ENCODE data around the gene MGME1. TPM values are rescaled to one million over a fixed set of nuclear protein-coding genes. Genes with fewer than 3 reads are reported as not detected.
"Not testable (repeated sequence)": the region's sequence is repeated elsewhere in the genome, so short reads cannot be mapped to it uniquely, and the experiment has no call there.

MGME1 gene
- total and polyA plus RNA-seq, 8 donors = 13.3 to 41.4 (median 35.4) TPM

DNA sequence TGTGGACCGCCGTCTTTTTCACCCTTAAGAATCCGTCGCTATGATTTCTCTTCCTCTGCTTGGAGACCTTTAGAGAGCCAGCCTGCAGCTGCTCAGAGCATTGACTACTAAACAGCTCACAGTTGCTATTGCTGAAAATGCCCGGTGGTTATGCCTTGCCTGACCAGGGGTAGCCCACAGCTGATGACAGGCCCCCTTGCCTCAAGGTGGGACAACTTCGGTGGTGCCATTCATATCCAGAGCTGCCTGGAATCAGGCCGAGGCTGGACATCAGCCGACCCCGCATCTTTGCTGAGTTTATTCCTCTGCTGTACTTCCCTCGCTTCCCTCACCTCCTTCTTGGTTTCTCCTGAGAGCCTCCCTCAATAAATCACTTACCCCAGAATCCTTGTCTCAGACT lies 49.3 kb downstream of the MGME1 start:
- intact Hi-C loops (cut with DNase I) = no loop called here
- no peaks in the 10 kb centered on the region for H3K27me3 ChIP-seq
- H3K9me3 ChIP-seq = no peaks in the 10 kb centered on the region
- ATAC-seq (no peak), DNase-seq (no peak)
- no peak overlapping the region for H3K27ac ChIP-seq
- H3K4me3 ChIP-seq = no peak overlapping the region
- no peaks in the 10 kb centered on the region for H3K36me3 ChIP-seq
- no peaks in the 10 kb centered on the region for H3K4me1 ChIP-seq
- TF ChIP-seq, protein P1, sequence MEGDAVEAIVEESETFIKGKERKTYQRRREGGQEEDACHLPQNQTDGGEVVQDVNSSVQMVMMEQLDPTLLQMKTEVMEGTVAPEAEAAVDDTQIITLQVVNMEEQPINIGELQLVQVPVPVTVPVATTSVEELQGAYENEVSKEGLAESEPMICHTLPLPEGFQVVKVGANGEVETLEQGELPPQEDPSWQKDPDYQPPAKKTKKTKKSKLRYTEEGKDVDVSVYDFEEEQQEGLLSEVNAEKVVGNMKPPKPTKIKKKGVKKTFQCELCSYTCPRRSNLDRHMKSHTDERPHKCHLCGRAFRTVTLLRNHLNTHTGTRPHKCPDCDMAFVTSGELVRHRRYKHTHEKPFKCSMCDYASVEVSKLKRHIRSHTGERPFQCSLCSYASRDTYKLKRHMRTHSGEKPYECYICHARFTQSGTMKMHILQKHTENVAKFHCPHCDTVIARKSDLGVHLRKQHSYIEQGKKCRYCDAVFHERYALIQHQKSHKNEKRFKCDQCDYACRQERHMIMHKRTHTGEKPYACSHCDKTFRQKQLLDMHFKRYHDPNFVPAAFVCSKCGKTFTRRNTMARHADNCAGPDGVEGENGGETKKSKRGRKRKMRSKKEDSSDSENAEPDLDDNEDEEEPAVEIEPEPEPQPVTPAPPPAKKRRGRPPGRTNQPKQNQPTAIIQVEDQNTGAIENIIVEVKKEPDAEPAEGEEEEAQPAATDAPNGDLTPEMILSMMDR (IDR thresholded peaks at IDR 0.05) = no peak

DNA sequence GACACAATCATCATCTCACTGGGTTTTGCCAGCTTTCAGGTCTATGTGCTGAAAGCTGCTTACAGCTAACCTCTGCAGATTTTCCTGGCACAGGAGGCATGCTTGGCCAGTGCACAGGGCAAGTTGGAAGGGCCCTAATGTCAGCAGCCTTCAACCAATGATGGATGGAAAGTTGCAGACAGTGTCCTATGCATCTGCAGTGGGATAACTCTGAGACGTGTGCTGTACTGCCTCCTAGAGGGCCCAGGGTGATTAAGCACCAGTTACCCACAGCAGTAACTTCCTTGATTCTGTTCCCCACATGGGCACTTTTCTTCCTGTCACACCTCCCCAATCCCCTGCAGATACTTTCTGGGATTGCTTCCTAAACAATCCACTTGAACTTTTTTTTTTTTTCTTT lies 50.2 kb downstream of the MGME1 start:
- no peaks in the 10 kb centered on the region for H3K27me3 ChIP-seq
- DNase-seq = no peak
- intact Hi-C loops (cut with DNase I) = no loop called here
- TF ChIP-seq, protein P1 (IDR thresholded peaks at IDR 0.05) = peak in 1 of 2 donors; percentile 37
- no peak overlapping the region for H3K4me3 ChIP-seq
- H3K27ac ChIP-seq = no peak overlapping the region
- no peaks in the 10 kb centered on the region for H3K9me3 ChIP-seq
- peak; percentile 80 for ATAC-seq
- H3K36me3 ChIP-seq = no peaks in the 10 kb centered on the region
- no peaks in the 10 kb centered on the region for H3K4me1 ChIP-seq

DNA sequence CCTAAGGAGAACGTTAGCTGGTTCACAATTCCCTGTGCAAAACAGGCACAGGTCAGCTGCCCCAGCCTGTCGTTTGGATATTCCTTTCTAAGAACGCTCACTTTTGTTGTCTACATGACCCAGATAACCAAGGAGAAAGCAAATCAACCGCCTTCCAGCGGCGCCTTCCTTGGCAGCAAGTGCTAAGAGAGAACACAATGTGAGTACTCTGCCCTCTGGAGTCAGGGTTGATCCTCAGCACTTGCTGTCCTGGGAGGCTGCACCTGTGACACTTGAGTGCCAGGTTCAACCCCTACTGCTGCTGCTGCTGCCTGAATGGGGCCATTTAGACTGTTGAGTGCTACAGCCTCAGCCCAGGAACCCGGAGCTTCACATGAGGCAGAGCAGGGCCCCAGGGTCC lies 52.1 kb downstream of the MGME1 start:
- ATAC-seq (no peak), DNase-seq (no peak)
- Histone ChIP-seq H3K27ac (no peak overlapping the region), H3K9me3 (no peaks in the 10 kb centered on the region), H3K36me3 (peaks cover 0 to 4% of the 10 kb centered on the region in 2 donors), H3K4me3 (no peak overlapping the region), H3K4me1 (no peaks in the 10 kb centered on the region), H3K27me3 (no peaks in the 10 kb centered on the region)
- intact Hi-C loops (cut with DNase I) = no loop called here
- TF ChIP-seq, protein P1 (IDR thresholded peaks at IDR 0.05) = no peak

DNA sequence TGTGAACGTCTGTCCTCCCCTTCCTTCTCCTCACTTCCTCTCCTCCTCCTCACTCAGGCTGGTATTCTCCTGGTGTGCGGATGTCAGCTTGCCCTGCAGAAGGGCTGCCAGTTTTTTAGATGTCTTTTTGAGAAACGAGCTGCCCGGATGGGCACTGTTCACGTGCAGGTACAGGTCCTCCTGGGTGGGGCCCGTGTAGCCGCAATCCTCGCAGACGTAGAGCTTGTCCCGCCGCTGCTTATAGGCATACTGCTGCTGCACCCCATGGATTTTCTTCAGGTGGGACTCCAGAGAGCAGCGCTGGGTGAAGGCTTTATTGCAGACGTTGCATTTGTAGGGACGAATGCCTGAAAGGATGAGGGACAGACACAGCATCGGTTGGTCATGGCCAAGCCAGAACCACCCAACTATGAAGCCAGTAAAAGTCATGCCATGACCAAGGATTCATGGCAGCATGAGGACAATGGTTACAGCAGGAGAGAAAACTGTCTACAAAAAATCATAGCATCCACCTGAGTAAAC lies 55.8 kb downstream of the MGME1 start:
- TF ChIP-seq, protein P1 (IDR thresholded peaks at IDR 0.05) = no peak
- no peak overlapping the region for H3K4me3 ChIP-seq
- intact Hi-C loops (cut with DNase I) = no loop called here
- ATAC-seq (no peak), DNase-seq (no peak)
- H3K36me3 ChIP-seq = peaks cover 0 to 4% of the 10 kb centered on the region in 2 donors
- no peaks in the 10 kb centered on the region for H3K9me3 ChIP-seq
- H3K27ac ChIP-seq = no peak overlapping the region
- H3K27me3 ChIP-seq = no peaks in the 10 kb centered on the region
- no peaks in the 10 kb centered on the region for H3K4me1 ChIP-seq

DNA sequence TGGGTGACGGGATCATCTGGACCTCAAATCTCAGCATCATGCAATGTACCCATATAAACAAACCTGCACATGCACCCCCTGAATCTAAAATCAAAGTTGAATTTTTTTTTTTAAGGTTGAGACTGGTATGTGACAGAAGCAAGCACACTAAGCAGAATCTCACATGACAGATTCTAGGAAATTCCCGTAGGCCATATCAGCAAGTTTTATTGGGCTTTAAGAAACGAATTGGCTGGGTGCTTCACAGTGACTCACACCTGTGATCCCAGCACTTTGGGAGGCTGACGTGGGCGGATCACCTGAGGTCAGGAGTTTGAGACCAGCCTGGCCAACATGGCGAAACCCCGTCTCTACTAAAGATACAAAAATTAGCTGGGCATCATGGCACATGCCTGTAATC lies 58.2 kb downstream of the MGME1 start:
- H3K27ac ChIP-seq; DNase-seq; H3K36me3 ChIP-seq; H3K4me1 ChIP-seq; ATAC-seq; intact Hi-C loops (cut with DNase I); H3K4me3 ChIP-seq; H3K9me3 ChIP-seq; H3K27me3 ChIP-seq: not testable (repeated sequence)

DNA sequence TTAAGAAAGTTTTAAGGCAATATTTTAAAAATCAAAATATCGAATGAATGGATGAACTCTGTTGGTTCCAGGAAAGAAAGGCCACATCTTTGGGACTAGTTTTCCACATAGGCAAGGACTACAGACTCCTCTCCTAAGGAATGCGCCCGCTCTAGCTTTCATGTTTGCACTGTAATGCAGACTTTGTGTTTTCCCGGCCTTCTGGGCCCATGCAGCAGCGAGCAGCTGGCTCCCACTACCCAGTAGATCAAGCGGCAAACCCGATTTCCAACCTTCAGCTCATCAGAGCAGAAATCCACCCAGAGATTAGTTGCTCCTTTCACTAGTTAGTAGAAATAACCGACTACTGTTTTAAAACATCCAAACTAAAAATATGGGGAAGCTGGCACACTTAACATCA lies 61.2 kb downstream of the MGME1 start:
- TF ChIP-seq, protein P1 (IDR thresholded peaks at IDR 0.05) = no peak
- Histone ChIP-seq H3K36me3 (no peaks in the 10 kb centered on the region), H3K27me3 (no peaks in the 10 kb centered on the region), H3K4me3 (no peak overlapping the region), H3K9me3 (no peaks in the 10 kb centered on the region), H3K27ac (no peak overlapping the region), H3K4me1 (no peaks in the 10 kb centered on the region)
- no peak for DNase-seq
- intact Hi-C loops (cut with DNase I) = no loop called here
- ATAC-seq = no peak

All from left lung (tissue), 10 donors.